Measurements from ENCODE around the gene MEGF8.

GRCh38 chr19:42368765-42369164 is 43.3 kb downstream of the MEGF8 start:
- TF ChIP-seq POLR2A (IDR thresholded peaks at IDR 0.05; ENCODE audit: low read depth, low read length) (no peak), TAF1 (IDR thresholded peaks at IDR 0.05; ENCODE audit: borderline replicate concordance, low read depth, low read length) (no peak)
